Stimulated activated effector memory CD8-positive, alpha-beta T cell treated with anti-CD3 and anti-CD28 coated beads, Interleukin-12 subunit alpha, Interleukin-12 subunit beta, amount 100 ng/mL, for 72 hours (primary cell): ENCODE measurements around the gene AKT1.

Experiments used
- ATAC-seq: fragments of 150-1000 bp; cut with Tn5 transposase; 2 replicates; pipeline ENCODE4 v1.10.0; 2021
- DNase-seq, 2 donors: peaks; one replicate each; pipeline ENCODE4 v3.0.0; 2021 to 2022; ENCODE audit warnings: low spot score in 2 of 2
- H3K27ac Mint-ChIP-seq: one replicate; pipeline ENCODE4 v1.8.0; 2022; ENCODE audit warnings: mild to moderate bottlenecking, mixed read lengths
- H3K36me3 Mint-ChIP-seq: one replicate; pipeline ENCODE4 v1.8.0; 2022; ENCODE audit warnings: mild to moderate bottlenecking, mixed read lengths
- H3K4me1 Mint-ChIP-seq: one replicate; pipeline ENCODE4 v1.8.0; 2022; ENCODE audit warnings: mixed read lengths
- H3K4me3 Mint-ChIP-seq: one replicate; pipeline ENCODE4 v1.8.0; 2022; ENCODE audit warnings: mild to moderate bottlenecking, mixed read lengths
- H3K9me3 Mint-ChIP-seq: one replicate; pipeline ENCODE4 v1.8.0; 2022; ENCODE audit warnings: mixed read lengths

The AKT1 gene

GRCh38 chr14:104776961-104777807, 18.4 kb downstream of the AKT1 start:
- ATAC-seq = no peak
- no peaks in the 10 kb centered on the region for H3K4me1 Mint-ChIP-seq
- no peak for DNase-seq
- no peak overlapping the region for H3K4me3 Mint-ChIP-seq
- H3K36me3 Mint-ChIP-seq = peaks cover 38% of the 10 kb centered on the region
- no peaks in the 10 kb centered on the region for H3K9me3 Mint-ChIP-seq
- H3K27ac Mint-ChIP-seq = peak overlapping the region; percentile 52

DNA sequence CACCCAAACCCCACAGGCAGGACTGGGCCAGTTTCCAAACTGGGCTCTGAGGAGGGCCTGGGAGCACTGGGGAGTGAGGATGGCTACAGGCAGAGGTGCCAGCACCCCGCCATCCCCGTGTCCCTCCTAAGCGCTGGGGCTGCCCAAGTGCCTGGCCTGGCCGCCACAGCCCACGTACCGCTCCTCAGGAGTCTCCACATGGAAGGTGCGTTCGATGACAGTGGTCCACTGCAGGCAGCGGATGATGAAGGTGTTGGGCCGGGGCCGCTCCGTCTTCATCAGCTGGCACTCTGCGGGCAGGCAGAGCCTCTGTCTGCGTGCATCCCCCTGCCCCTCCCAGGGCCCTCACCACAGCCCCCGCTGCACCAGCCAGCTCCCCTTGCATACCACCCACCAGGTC, 19.1 kb downstream of the AKT1 start:
- H3K4me1 Mint-ChIP-seq = no peaks in the 10 kb centered on the region
- H3K36me3 Mint-ChIP-seq = peaks cover 45% of the 10 kb centered on the region
- H3K4me3 Mint-ChIP-seq = no peak overlapping the region
- ATAC-seq (no peak), DNase-seq (no peak)
- no peaks in the 10 kb centered on the region for H3K9me3 Mint-ChIP-seq
- H3K27ac Mint-ChIP-seq = peak overlapping the region; percentile 52

- no peak for ATAC-seq
- no peak for DNase-seq
- Mint-ChIP-seq H3K27ac (peak overlapping the region; percentile 20), H3K4me1 (no peaks in the 10 kb centered on the region), H3K36me3 (peaks cover 54% of the 10 kb centered on the region), H3K9me3 (no peaks in the 10 kb centered on the region), H3K4me3 (no peak overlapping the region)
Observed at GRCh38 chr14:104775073-104775489, 20.5 kb downstream of the AKT1 start.

- peaks cover 57% of the 10 kb centered on the region for H3K36me3 Mint-ChIP-seq
- ATAC-seq (no peak), DNase-seq (no peak)
- H3K4me3 Mint-ChIP-seq = no peak overlapping the region
- H3K4me1 Mint-ChIP-seq = no peaks in the 10 kb centered on the region
- peak overlapping the region; percentile 20 for H3K27ac Mint-ChIP-seq
- H3K9me3 Mint-ChIP-seq = no peaks in the 10 kb centered on the region
Observed at GRCh38 chr14:104774453-104775072, 21.0 kb downstream of the AKT1 start.

- Mint-ChIP-seq H3K27ac (no peak overlapping the region), H3K9me3 (no peaks in the 10 kb centered on the region), H3K36me3 (peaks cover 64% of the 10 kb centered on the region), H3K4me3 (no peak overlapping the region), H3K4me1 (peaks cover 3% of the 10 kb centered on the region)
- DNase-seq = no peak
- no peak for ATAC-seq
Observed at GRCh38 chr14:104773505-104774452, 21.8 kb downstream of the AKT1 start.

- Mint-ChIP-seq H3K36me3 (peaks cover 71% of the 10 kb centered on the region), H3K4me3 (no peak overlapping the region), H3K9me3 (no peaks in the 10 kb centered on the region), H3K4me1 (peaks cover 11% of the 10 kb centered on the region), H3K27ac (peak overlapping the region; percentile 56)
- no peak for ATAC-seq
- no peak for DNase-seq
Observed at GRCh38 chr14:104772707-104773504, 22.6 kb downstream of the AKT1 start.

DNA sequence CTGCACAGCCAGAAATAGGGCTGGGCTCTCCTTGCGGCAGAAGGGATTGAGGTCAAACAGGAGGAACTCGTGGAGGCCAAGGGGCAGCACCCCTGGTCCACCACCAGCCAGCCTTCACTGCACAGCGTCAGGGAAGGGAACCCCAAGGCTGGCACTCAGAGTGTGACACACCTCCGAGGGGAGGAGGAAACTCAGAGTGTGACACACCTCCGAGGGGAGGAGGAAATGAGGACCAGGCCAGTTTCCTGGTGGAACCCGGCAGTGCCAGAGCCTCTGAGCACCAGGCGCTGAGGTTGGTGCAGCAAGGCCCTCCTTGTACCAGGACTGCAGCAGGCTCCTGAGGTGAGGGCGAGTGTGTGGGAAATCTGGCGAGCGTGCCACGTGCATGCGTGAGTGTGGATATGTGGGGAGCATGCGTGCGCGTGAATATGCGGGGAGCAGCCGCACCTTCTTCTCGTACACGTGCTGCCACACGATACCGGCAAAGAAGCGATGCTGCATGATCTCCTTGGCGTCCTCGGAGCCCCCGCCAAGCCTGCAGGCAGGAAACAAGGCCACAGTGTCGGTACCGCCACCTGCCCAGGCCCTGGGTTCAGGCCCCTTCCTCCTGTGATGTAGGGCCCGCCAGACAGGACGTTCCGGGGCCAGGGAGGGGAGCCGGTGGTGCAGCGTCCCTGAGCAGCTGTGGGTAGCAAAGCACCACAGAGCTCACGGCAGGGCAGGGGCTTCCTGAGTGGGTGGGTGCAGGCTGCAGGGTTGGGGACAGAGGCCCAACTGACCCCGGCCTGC, 23.4 kb downstream of the AKT1 start:
- no peak overlapping the region for H3K4me3 Mint-ChIP-seq
- H3K27ac Mint-ChIP-seq = peak overlapping the region; percentile 56
- H3K9me3 Mint-ChIP-seq = no peaks in the 10 kb centered on the region
- no peak for ATAC-seq
- peaks cover 71% of the 10 kb centered on the region for H3K36me3 Mint-ChIP-seq
- DNase-seq = no peak
- H3K4me1 Mint-ChIP-seq = peaks cover 11% of the 10 kb centered on the region

DNA sequence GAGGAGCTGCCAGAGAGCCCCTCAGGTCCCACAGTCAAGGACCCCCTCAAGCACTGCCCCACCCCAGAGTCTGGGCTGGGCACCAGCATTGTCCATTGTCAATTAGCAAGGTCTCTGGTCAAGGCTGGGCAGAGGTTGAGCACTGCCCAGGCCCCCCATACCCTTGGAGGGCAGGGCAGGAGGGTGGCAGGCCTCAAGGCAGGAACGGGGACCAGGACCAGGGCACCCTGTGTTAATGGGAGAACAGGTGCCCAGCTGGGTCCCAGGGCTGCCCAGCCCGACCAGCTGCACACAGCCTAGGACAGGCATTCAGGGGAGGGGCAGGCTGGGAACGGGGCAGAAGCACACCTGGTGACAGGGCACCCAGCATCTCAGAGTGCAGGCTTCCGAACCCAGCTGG, 24.2 kb downstream of the AKT1 start:
- Mint-ChIP-seq H3K9me3 (no peaks in the 10 kb centered on the region), H3K36me3 (peaks cover 71% of the 10 kb centered on the region), H3K4me3 (no peak overlapping the region), H3K27ac (peak overlapping the region; percentile 76), H3K4me1 (peaks cover 11% of the 10 kb centered on the region)
- DNase-seq (no peak), ATAC-seq (no peak)

DNA sequence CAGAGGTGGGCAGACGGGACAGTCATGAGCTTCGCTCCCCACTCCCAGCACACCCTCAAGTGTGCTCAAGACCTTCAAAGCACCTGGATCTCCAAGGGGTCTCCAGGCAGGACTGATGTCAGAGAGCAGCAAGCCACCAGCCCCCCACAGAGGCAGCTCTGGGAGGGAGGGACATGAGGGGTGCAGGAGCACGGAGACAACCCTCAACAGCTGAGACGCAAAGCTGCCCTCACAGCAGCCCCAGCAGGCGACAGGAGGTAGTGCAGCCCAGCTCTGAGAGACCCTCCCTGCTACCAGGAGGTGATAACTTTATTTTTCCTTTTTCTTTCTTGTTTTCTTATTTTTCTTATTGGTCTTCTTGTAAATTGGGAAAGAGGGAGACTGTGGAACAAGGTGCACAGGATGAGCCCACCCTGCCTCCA, 24.7 kb downstream of the AKT1 start:
- peaks cover 66% of the 10 kb centered on the region for H3K36me3 Mint-ChIP-seq
- no peak for ATAC-seq
- no peaks in the 10 kb centered on the region for H3K9me3 Mint-ChIP-seq
- no peak overlapping the region for H3K4me3 Mint-ChIP-seq
- peak overlapping the region; percentile 76 for H3K27ac Mint-ChIP-seq
- H3K4me1 Mint-ChIP-seq = peaks cover 11% of the 10 kb centered on the region
- DNase-seq = no peak

DNA sequence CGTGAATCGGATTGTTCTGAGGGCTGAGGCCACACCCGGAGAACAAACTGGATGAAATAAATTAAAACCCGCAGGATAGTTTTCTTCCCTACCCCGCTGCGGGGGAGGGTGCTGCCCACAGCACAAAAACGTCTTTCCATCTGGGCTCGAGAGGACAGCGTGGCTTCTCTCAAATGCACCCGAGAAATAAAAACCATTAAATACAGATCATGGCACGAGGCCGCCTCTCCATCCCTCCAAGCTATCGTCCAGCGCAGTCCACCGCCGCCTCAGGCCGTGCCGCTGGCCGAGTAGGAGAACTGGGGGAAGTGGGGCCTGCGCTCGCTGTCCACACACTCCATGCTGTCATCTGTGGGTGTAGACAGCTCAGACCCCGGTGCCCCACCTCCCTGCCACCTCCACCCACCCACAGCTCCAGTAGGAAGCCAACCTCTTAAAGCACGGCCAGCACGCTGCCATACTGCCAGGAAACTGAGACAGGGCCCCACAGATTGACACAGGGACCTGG, 25.4 kb downstream of the AKT1 start:
- no peak for DNase-seq
- ATAC-seq = no peak
- Mint-ChIP-seq H3K9me3 (no peaks in the 10 kb centered on the region), H3K36me3 (peaks cover 65% of the 10 kb centered on the region), H3K4me1 (peaks cover 11% of the 10 kb centered on the region), H3K27ac (no peak overlapping the region), H3K4me3 (no peak overlapping the region)

DNA sequence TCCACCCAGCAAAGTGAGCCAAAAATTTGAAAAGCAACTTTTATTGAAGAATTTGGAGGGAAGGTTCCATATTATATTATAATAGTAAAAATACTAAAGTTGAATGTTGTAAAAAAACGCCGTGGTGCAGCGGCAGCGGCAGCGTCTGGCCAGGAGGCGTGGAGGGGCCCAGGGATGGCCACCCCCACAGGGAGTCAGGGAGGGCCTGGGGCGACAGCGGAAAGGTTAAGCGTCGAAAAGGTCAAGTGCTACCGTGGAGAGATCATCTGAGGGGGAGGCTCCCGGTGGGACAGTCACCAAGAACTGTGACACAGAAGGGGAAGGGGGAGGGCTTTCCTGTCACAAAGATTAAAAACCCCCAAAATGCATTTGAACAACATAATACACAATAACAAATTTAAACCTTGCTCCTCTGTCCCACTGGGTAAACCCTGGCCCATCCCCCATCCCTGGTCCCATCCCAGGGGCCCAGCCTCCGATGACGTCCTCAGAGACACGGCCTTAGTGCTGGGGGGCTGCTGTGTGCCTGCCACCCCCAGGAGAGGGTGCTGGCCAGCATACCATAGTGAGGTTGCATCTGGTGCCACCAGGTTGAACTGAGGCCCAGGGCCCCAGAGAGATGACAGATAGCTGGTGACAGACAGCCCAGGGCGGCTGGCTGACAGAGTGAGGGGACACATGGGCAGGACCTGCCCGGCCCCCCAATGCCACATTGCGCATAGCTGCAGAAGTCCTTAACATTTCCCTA, 26.1 kb downstream of the AKT1 start:
- DNase-seq (no peak), ATAC-seq (no peak)
- Mint-ChIP-seq H3K36me3 (peaks cover 58% of the 10 kb centered on the region), H3K9me3 (no peaks in the 10 kb centered on the region), H3K4me3 (no peak overlapping the region), H3K4me1 (peaks cover 11% of the 10 kb centered on the region), H3K27ac (no peak overlapping the region)

- H3K27ac Mint-ChIP-seq = no peak overlapping the region
- H3K4me3 Mint-ChIP-seq = no peak overlapping the region
Observed at GRCh38 chr14:104768437-104769323, 26.9 kb downstream of the AKT1 start.

GRCh38 chr14:104767634-104767918, 28.0 kb downstream of the AKT1 start:
- Mint-ChIP-seq H3K36me3 (peaks cover 44% of the 10 kb centered on the region), H3K4me3 (no peak overlapping the region), H3K4me1 (peaks cover 11% of the 10 kb centered on the region), H3K27ac (no peak overlapping the region), H3K9me3 (no peaks in the 10 kb centered on the region)
- DNase-seq (no peak), ATAC-seq (no peak)

More at GRCh38 chr14:104768437-104769323, 26.9 kb downstream of the AKT1 start:
- H3K4me1 Mint-ChIP-seq = peaks cover 11% of the 10 kb centered on the region
- H3K9me3 Mint-ChIP-seq = no peaks in the 10 kb centered on the region
- DNase-seq = peak; percentile 98
- ATAC-seq = peak; percentile 93
- peaks cover 50% of the 10 kb centered on the region for H3K36me3 Mint-ChIP-seq
